Fibroblast of villous mesenchyme (primary cell): ENCODE results near the gene ZEB2. TPM values are rescaled to one million over a fixed set of nuclear protein-coding genes. Genes with fewer than 3 reads are reported as not detected.

ENCODE experiments used
- DNase-seq: peaks from one replicate; pipeline ENCODE4 v3.0.0-alpha.2; 2010; ENCODE audit warnings: low read depth
- H3K4me3 ChIP-seq: 2 replicates; pipeline ENCODE4 v1.5.1; 2011; ENCODE audit warnings: low read depth, mild to moderate bottlenecking, low read length
- small RNA-seq: library from RNA; depleted of rRNA; stranded (forward); fragments of <200 nt; gene quantifications from one replicate; pipeline ENCODE3, GENCODE V24; 2012
- total RNA-seq: library from RNA; depleted of rRNA; stranded (reverse); fragments of >200 nt; gene quantifications from 2 replicates; pipeline ENCODE4 v1.2.3, GENCODE V29; 2012
- TF ChIP-seq, protein P1 (sequence below): IDR thresholded peaks from 2 replicates; pipeline ENCODE4 v1.5.1; 2012; ENCODE audit warnings: low read depth, mild to moderate bottlenecking, low read length; ENCODE audit not compliant: insufficient read depth

Gene ZEB2
- total RNA-seq, 1 donor = 50.1 TPM

GRCh38 chr2:144349674-144350073, 170.2 kb downstream of the ZEB2 start:
- TF ChIP-seq, protein P1, sequence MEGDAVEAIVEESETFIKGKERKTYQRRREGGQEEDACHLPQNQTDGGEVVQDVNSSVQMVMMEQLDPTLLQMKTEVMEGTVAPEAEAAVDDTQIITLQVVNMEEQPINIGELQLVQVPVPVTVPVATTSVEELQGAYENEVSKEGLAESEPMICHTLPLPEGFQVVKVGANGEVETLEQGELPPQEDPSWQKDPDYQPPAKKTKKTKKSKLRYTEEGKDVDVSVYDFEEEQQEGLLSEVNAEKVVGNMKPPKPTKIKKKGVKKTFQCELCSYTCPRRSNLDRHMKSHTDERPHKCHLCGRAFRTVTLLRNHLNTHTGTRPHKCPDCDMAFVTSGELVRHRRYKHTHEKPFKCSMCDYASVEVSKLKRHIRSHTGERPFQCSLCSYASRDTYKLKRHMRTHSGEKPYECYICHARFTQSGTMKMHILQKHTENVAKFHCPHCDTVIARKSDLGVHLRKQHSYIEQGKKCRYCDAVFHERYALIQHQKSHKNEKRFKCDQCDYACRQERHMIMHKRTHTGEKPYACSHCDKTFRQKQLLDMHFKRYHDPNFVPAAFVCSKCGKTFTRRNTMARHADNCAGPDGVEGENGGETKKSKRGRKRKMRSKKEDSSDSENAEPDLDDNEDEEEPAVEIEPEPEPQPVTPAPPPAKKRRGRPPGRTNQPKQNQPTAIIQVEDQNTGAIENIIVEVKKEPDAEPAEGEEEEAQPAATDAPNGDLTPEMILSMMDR = no peak
- no peak for DNase-seq
- H3K4me3 ChIP-seq = no peak overlapping the region

DNA sequence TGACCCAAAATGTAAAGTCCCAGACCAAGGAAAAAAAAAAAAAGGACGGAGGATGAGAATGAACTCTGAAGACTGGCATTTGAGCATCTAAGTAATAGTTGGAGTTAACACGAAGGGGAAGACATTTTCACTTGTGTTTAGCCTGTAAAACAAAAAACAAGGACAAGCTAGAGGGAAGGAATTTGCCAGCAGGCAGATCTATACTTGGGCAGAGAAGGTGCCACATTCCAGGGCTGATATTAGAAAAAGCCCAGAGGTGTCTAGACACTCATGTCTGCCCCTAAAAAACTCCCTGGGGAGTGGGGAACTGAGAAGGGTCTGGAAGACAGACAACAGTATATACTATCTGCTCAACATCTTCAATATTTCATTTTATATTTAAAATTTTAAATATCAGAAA, 171.1 kb downstream of the ZEB2 start:
- TF ChIP-seq, protein P1 = no peak
- no peak overlapping the region for H3K4me3 ChIP-seq
- no peak for DNase-seq

DNA sequence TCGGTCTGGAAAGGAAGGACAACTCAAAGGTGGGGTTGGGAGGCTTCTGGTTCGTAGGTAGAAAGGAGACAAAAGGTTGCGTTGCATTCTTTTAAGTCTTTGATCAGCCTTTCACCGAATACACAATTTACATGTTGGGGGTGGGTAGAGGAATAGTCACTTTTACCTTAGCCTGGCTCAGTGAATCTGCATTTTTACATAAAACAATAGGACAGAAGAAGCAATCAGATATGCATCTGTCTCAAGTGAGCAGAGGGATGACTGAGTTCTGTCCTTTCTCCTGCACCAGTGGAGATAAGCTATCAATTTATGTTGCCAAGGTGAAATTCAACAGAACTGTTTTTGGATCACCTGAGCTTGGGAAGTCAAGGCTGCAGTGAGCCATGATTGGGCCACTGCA, 173.7 kb downstream of the ZEB2 start:
- H3K4me3 ChIP-seq = no peak overlapping the region
- TF ChIP-seq, protein P1 = no peak
- DNase-seq = no peak

GRCh38 chr2:144343145-144343544, 176.8 kb downstream of the ZEB2 start:
- DNase-seq = no peak
- TF ChIP-seq, protein P1 = no peak
- no peak overlapping the region for H3K4me3 ChIP-seq

- H3K4me3 ChIP-seq = no peak overlapping the region
- TF ChIP-seq, protein P1 = no peak
- DNase-seq = no peak
Measured at GRCh38 chr2:144341538-144341937, 178.4 kb downstream of the ZEB2 start.

GRCh38 chr2:144339048-144339447, 180.9 kb downstream of the ZEB2 start:
- TF ChIP-seq, protein P1 = no peak
- no peak for DNase-seq
- H3K4me3 ChIP-seq = no peak overlapping the region

GRCh38 chr2:144334551-144334950, 185.4 kb downstream of the ZEB2 start:
- DNase-seq = no peak
- H3K4me3 ChIP-seq = no peak overlapping the region
- TF ChIP-seq, protein P1 = no peak

Small RNA genes lying within 50 kb of the gene (small RNA-seq; reads per million reads assigned to genes)
- not detected for gene RF01987
